Gastroesophageal sphincter (tissue), 3 donors: ENCODE data around the gene PRG3.

Experiments
- CTCF ChIP-seq, 4 experiments: fragments of 200-600 bp in 2 of 4; fragments of 450-650 bp in 2 of 4; sonication (generic) in 1 of 4; IDR thresholded peaks; one replicate each; pipeline ENCODE4 v1.5.1; 2017 to 2019; ENCODE audit warnings: antibody characterized with exemption in 4 of 4, mild to moderate bottlenecking in 2 of 4, moderate library complexity in 2 of 4
- EP300 ChIP-seq: sonication (generic); formaldehyde crosslinking; IDR thresholded peaks from one replicate; pipeline ENCODE4 v1.6.1; 2017; ENCODE audit warnings: antibody characterized with exemption, mild to moderate bottlenecking
- POLR2A ChIP-seq, 2 donors: fragments of 450-650 bp; IDR thresholded peaks; one replicate each; pipeline ENCODE4 v1.6.1; 2017; ENCODE audit warnings: antibody characterized with exemption in 2 of 2, mild to moderate bottlenecking in 2 of 2, moderate library complexity in 1 of 2

GRCh38 chr11:57358543-57358961 lies 22.4 kb downstream of the PRG3 start:
- TF ChIP-seq EP300 (no peak), CTCF (IDR thresholded peaks at IDR 0.05) (no peak), POLR2A (IDR thresholded peaks at IDR 0.05) (no peak)
